GM11168 (cell line): ENCODE results near the gene HDC.

Experiments used
- in situ Hi-C: fragments of 300-500 bp; cut with MboI; formaldehyde crosslinking; loops from one replicate; pipeline ENCODE4 v1.12.0; 2022; ENCODE audit warnings: low sequenced_read_pairs; ENCODE audit not compliant: unreplicated experiment

The HDC gene

DNA sequence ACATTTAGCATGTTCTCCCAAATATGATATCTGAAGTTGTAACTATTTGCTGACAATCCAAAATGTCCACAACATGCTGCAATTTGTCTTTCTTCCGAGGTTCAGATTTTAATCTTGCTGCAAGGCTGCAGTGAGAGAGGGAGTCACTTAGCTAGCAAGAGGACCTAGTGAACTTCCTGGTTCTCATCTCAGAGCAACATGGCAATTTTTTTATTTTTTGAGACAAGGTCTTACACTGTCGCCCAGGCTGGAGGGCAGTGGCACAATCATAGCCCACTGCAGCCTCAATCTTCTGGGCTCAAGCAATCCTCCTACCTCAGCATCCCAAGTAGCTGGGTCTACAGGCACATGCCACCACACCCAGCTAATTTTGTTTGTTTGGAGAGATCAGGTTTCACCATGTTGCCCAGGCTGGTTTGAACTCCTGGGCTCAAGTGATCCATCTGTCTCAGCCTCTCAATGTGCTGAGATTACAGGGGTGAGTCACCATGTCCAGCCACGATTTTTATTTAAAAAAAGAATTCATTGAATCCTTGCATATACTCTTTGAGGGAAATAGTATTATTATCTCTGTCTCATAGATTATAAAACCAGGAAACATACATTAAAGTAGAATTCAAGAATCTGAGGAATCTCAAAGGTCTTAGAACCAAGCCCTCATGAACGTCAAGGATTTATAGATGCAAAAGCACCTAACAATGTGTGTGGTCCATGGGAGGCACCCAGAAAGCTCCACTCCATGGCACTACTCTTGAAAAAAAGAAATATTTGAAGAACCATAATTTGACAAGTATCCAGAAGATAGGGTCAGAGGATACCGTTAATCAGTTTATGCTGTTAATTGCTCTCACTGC, 9.1 kb downstream of the HDC start:
- in situ Hi-C loops, result no loop called here

DNA sequence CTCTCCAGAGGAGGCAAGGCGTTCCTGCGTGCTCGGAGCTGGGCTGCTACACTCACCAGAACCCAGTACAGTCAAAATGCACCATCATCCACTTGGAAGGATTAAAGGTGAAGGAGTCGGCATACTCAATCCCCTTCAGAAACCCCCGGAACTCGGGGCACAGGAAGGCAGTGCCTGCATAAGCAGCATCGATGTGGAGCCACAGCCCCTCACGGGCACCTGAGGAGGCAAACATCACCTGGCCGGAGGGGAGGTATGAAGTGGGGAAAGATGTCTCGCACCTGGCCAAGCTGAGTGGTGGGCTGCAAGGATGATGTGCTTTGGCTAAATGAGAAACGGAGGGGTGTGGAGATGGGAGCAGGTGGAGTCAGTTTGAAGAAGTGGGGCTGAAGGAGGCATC, 13.0 kb downstream of the HDC start:
- in situ Hi-C loops, result no loop called here

GRCh38 chr15:50251638-50252182, 13.8 kb downstream of the HDC start:
- in situ Hi-C loops, result no loop called here

DNA sequence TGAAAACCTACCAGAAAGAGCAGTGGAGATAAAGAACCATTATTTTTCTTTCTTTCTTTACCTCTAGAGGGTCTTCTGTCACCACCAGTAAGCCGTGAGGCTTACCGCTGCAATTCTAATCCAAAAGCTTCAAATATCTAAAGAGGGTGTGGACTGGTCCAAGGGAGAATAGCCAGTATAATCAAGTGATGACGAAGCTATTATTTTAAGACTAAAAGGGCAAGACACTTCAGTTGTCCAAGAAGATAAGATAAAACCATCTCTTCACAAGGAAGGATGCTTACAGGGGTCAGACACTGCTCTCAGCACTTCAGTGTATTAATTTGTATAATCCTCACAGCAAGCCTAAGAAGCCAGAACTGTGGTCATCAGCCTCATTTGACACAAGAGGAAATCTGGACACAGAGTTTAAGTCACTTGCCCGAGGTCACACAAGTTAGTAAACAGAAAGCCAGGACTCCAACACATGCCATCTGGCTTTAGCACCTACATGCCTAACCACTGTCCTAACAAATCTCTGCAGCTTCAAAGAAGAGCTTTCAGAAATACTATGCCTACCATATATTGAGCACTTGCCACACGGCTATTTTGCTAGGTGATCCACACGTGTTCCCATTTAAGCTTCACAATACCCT, 14.6 kb downstream of the HDC start:
- in situ Hi-C loops, result no loop called here

GRCh38 chr15:50249704-50250103, 15.8 kb downstream of the HDC start:
- in situ Hi-C loops, result no loop called here

DNA sequence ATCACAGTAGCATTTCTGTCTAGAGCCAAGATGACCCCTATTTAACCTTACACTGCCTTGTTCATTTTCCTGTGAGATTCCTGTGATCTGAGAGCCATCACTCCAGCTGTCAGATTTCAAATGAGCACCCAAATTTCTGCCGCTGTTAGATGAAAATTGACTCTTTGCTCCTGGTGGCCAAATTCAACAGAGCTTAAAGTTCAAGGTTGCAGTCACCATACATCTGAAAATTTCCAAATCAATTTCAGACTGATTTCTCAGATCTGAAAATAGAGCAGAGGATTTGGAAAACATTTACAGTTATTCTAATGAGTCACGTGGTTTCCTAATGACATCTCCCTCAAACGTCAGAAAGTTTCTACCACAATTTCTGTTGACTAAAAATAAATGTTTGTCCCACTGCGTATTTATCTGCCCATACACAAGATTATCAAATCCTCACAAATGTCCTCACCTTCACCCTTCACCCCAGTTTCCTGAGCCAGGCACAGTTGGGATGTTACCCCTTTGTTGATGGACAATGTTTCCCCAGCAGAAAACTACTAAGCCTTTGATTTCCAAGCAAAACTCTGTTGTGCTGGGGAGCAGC, 16.4 kb downstream of the HDC start:
- in situ Hi-C loops, result no loop called here

DNA sequence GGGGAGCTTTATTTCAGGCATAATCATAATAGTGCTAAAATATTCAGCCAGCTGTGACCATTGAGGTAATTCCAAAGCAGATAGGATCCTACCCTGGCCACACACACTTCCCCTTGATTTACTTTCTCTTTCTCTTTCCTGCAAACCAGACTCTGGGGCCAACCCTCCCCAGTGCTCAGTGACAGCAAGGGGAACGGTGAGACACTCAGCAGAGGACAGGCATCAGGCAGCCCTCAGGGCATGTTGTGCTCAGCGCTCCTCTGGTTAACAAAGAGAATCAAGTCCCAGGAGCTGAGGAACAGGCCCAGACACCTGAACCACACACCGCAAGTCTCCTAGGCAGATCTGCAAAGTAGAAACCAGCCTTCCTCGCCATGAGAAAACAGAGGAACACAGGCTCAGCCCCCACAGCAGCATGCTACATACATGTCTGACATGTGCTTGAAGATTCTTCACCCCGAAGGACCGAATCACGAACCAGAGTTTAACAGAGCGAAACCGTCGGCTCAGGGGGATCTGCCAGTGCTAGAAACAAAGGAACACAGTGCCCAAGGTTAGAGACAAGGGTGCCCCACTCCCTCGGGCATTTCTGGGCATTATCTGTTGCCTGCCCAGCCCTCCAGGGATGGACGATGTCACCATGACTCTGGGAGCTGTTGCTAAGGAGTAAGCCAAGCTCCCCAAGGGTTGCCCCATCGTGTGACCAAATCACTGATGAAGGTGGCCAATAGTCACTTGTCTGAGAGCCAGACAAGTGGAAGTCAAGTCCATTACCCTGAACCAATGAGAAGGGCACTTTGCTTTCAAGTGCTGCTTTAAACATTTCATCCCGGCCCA, 17.5 kb downstream of the HDC start:
- in situ Hi-C loops, result no loop called here

- in situ Hi-C loops, result no loop called here
Measured at GRCh38 chr15:50246631-50247030, 18.9 kb downstream of the HDC start.

DNA sequence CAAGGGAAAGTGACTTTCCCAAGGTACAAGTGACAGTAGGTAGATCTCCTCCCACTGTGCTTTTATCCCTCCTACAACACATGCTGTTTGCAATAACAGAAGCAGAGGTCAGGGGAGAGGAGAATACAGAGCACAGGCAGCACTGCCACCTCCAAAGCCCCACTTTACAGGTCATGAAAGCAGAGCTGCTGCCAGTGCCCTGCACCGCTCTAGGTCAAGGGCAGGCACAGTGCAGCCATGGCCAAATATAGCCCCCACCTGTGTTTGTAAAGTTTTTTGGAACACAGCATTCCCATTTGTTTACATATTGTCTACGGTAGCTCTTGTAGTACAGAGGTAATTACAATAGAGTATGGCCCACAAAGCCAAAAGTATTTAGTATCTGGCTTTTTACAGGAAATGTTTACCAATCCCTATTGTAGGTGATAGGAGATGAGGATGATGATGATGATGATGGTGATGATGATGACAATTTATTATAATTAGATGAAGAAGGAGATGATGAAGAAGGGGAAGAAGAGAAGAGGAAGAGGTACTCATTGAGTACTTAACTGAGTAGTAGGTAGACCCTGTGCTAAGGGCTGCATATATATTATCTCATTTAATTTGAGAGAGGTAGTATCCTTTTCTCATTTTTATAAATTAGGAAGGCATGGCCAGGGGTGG, 20.4 kb downstream of the HDC start:
- in situ Hi-C loops, result no loop called here

DNA sequence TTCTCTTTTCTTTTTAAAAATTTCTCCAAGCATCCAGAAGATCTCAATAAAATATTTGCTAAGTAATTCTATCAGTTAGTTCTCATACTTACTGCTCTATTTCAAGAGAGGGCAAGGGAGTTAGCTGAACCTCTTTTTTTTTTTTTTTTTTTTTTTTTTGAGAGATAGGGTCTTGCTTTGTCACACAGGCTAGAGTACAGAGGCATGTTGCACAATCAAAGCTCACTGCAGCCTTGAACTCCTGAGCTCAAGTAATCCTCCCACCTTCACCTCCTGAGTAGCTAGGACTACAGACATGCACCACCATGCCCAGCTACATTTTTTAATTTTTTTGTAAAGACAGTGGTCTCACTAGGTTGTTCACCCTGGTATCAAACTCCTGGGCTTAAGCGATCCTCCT, 21.4 kb downstream of the HDC start:
- in situ Hi-C loops, result no loop called here

DNA sequence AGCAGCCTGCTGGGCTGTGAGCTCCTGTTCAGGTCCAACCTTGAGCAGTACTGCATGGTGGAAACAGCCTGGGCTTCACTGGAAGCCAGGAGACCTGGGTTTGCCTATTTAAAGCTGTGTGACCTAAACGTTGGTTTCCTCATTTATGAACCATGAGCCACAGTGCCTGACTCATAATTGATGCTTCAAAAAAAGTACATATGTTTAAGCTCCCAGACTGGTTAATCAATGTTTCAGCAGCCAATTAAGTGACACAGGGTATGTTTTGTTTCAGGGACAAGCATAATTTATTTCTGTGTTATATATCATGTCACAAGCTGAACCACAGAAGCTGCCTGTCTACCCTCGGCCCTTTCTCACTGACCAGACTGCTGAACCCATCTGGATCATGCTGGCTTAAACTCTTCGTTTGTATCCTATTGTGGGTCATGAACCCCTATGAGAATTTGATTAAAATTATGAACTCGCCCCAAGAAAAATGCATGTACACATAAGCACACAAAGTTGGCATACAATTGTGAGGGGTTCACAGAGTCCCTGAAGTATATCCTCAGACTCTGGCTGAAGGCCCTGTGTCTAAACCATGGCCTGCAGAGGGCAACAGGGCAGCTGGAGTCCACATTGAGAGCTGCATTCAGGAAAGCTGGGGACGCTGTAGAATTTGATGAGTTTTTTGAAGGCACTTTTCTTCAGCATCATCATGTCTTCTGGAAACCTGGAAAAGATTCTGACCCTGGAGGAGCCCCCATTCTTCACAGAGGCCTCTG, 23.7 kb downstream of the HDC start:
- in situ Hi-C loops, result no loop called here

DNA sequence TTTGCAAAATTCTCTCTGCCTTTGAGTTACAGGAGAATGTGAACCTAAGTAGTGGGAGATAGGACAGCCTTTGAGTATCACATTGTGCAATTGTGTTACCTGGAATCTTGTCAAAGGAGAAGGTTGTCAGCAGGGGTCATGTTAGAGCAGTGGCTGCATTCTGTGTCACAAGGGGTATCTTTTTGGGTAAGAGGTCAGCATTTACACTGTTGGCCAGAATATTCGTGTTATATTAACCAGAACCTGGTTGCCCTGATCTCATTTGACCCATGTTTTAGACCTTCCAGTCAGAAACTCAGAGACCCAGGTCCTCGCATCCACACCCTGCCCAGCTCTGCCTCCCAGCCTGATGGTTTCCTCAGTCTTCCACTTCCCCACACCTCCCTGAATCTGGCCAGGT, 27.3 kb downstream of the HDC start:
- in situ Hi-C loops, result no loop called here

GRCh38 chr15:50236433-50236832, 29.1 kb downstream of the HDC start:
- in situ Hi-C loops, result no loop called here

DNA sequence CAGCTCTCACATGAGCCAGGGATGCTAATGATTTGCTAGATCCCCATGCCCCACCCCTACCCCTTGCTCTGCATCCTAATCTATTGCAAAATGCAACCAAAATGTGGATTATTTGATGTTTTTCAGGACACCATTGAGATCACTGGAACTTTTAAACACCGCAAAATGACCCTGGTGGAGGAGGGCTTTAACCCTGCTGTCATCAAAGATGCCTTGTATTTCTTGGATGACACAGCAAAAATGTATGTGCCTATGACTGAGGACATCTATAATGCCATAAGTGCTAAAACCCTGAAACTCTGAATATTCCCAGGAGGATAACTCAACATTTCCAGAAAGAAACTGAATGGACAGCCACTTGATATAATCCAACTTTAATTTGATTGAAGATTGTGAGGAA, 29.7 kb downstream of the HDC start:
- in situ Hi-C loops, result no loop called here

- in situ Hi-C loops, result no loop called here
Measured at GRCh38 chr15:50234764-50235163, 30.8 kb downstream of the HDC start.

DNA sequence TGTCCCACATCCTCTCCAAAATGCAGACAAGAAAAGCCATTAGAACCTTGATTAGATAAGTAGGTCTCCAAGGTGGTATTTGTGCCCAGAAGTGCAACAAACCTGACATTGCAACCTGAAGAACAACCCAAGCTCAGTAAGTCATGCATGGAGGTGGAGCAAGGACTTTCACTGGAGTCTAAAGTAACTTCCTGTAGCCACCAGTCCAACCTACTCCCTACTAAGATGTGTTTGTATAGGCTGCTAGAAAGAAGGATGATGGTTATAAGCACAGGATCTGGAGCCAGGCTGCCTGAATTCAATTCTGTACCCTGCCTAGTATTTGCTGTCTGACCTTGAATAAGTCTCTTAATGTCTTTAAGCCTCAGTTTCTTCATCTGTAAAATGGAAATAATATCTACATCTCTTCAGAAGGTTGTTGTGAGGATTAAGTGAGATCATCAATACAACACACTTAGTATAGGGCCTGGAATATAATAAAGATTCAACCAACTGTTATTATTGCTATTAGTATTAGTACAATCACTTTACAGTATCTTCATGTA, 32.3 kb downstream of the HDC start:
- in situ Hi-C loops, result no loop called here

GRCh38 chr15:50232791-50233190, 32.7 kb downstream of the HDC start:
- in situ Hi-C loops, result no loop called here

DNA sequence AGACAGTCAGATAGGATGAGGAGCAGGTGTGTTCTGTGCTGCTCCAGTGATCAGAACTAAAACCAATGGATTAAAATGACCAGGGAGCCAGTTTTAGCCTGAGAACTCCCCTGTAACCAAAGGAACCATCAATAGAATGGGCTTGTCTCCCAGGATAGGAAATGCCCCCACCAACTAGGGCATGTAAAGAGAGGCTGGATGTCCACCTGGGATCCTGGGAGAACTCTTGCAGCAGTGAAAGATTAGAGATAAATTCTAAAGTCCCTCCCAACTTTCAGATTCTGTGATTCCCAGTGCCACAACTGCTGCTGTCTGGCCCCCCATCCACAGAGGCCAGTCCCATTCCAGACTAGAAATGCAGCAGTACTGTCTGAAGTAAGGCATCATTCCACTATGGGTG, 33.8 kb downstream of the HDC start:
- in situ Hi-C loops, result no loop called here

DNA sequence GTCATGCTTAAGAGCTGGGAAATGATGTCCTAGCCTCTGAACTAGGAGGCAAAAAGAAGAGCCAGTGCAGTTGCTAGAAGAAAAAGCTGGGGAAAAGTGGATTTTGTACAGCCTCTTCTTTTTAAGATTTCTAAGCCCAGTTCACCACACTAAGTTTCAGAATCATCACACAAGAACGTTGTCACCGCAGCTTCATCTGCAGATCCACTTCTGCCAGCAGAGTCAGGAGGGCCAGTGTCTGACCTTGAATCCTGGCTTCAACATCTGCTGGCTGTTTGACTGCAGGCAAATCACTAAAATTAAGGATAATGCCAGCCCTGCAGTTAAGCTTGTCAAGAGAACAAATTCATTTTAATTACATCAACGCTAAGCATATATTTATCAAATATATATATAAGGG, 36.2 kb downstream of the HDC start:
- in situ Hi-C loops, result no loop called here
